Dedifferentiated amniotic fluid mesenchymal stem cell (primary cell): ENCODE measurements around the gene STX10.
"Not testable (repeated sequence)": the region's sequence is repeated elsewhere in the genome, so short reads cannot be mapped to it uniquely, and the experiment has no call there.

Experiments used
- DNase-seq: peaks from one replicate; pipeline ENCODE4 v3.0.0-alpha.2; 2016; ENCODE audit errors: extremely low spot score

The STX10 gene

GRCh38 chr19:13164343-13165161 is 14.4 kb upstream of the STX10 start:
- DNase-seq: no peak

DNA sequence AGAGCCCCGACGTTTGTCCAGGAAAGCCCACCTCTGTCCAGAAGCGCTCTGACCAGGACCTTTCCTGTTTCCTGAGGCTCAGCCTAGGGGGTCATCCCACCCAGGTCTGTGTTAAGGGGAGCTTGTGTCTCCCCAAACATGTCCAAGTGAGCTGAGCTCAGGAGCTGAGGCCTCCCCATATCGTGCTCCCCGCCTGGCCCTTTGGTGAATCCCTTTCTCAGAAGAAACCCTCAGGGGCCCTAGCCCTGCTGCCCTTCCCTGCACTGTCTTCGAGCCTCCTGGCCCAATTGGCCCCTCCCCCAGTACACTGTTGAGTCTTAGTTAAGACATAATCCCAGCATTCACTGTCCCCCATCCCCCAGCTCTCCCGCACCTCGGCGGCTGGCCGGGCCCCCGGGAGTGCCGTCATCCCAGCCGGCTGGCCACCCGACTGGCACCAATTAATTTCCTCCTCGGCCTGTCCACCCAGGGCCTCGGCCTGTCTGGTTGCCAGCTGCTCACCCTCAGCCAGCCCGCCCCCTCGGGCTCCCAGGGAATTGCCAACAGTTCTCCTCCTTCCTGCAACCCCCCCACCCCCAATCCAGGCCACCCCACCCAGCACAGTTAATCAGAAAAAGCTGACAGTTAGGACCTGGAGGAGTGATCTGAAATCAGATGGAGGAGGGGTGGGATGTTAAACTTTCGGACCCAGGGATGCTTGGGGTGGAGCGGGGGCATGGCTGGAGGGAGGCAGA is 13.6 kb upstream of the STX10 start:
- no peak for DNase-seq

- peak; percentile 97 for DNase-seq
Observed at GRCh38 chr19:13162724-13163608, 12.8 kb upstream of the STX10 start.

GRCh38 chr19:13160557-13160956 is 10.4 kb upstream of the STX10 start:
- no peak for DNase-seq

GRCh38 chr19:13159713-13160112 is 9.5 kb upstream of the STX10 start:
- no peak for DNase-seq

DNA sequence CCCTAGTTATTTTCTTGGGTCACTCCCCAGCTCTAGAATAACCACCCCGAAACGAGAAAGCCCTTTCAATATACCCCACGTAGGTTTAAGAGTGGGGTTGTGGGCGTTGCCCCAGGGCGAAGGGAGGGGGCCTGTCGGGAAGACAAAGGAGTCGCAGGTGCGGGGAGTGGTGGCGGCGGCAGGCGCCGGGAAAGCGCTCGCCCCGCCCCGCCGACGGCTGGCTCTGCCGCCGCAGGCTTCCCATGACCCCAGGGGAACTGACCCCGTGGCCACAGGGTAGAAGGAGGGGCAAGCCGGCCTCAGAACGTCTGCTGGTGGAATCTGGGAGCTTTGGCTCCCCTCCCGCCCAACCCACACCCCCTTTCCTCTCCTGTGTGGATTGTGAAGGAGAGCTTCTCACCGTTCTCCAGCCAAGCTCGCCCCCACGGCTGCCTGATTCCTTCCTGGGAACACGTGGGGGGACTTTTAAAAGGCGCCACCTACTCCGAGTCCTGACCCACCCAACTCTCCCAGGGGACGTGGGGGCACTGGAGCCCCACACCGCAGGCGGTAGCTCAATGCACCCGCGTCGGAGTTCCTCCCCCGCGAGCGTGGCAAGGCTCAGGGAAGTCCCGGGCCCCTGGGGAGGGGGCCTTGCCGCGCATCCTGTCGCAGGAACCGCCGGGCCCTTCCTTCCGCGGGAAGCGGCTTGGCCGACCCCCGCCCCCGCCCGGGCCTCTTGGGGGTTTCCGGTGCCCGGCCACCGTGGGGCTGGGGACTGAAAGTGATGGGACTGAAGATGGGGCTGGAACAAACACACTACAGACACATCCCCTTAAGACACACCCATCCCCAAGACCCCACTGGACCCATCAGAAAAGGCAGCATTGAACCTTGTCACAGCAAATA is 5.5 kb upstream of the STX10 start:
- DNase-seq: peak; percentile 50

- DNase-seq: peak; percentile 31
Observed at GRCh38 chr19:13154911-13155471, 4.8 kb upstream of the STX10 start.

DNA sequence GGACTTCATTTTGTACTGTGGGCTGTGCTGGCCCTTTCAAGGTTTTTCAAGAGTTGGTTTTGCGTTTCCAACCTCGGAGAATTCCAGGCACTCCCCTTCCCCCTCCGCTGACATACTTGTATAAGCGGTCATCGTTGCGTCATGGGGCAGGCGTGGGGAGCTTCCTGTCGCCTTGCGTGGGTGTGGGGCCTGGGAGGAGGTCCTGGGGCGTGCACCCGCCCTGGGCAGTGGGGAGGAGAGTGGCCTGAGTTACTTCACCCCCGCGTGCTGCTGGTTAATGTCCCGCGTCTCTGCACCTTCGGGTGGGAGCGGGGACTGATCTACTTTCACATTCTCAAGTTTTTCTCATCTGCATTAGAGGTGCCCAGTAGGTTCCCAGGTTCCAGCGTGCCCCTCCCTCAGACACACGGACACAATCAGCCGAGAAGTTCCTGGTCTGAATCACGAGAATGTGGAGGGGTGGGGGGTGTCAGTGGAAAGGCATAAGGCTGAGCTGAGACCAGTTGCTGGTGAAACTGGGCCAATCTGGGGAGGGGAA is 4.1 kb upstream of the STX10 start:
- peak; percentile 91 for DNase-seq

GRCh38 chr19:13153569-13154240 is 3.5 kb upstream of the STX10 start:
- DNase-seq: no peak

GRCh38 chr19:13152974-13153568 is 2.9 kb upstream of the STX10 start:
- peak; percentile 93 for DNase-seq

- DNase-seq: peak; percentile 38
Observed at GRCh38 chr19:13152356-13152973, 2.3 kb upstream of the STX10 start.

- peak; percentile 94 for DNase-seq
Observed at GRCh38 chr19:13151605-13152355, 1.6 kb upstream of the STX10 start.

- DNase-seq: no peak
Observed at GRCh38 chr19:13150931-13151604, 893 bp upstream of the STX10 start.

GRCh38 chr19:13149628-13150186 is 468 bp downstream of the STX10 start:
- DNase-seq: no peak

DNA sequence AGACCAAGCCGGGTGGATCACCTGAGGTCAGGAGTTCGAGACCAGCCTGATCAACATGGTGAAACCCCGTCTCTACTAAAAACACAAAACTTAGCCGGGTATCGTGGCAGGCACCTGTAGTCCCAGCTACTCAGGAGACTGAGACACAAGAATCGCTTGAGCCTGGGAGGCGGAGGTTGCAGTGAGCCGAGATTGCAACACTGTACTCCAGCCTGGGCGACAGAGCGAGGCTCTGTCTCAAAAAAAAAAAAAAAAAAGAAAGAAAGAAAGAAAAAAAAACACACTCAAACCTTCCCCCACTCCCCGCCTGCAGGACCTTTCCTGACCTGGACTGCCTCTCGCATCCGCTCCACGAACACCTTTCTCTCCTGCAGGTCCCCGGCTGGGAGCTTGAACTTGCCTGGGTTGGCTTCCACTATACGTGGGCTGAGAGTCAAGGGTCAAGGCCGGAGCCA is 975 bp downstream of the STX10 start:
- not testable (repeated sequence) for DNase-seq

GRCh38 chr19:13146763-13147563 is 3.2 kb downstream of the STX10 start:
- no peak for DNase-seq
